GM19372 (cell line): ENCODE results near the gene OVOL2.
"Not testable (repeated sequence)": the region's sequence is repeated elsewhere in the genome, so short reads cannot be mapped to it uniquely, and the experiment has no call there.

Source experiments
- ATAC-seq: cut with Tn5 transposase; IDR thresholded peaks from one replicate; pipeline ENCODE4 v1.9.1; 2021; ENCODE audit warnings: mild to moderate bottlenecking, low read depth, moderate library complexity; ENCODE audit not compliant: unreplicated experiment

The OVOL2 gene

DNA sequence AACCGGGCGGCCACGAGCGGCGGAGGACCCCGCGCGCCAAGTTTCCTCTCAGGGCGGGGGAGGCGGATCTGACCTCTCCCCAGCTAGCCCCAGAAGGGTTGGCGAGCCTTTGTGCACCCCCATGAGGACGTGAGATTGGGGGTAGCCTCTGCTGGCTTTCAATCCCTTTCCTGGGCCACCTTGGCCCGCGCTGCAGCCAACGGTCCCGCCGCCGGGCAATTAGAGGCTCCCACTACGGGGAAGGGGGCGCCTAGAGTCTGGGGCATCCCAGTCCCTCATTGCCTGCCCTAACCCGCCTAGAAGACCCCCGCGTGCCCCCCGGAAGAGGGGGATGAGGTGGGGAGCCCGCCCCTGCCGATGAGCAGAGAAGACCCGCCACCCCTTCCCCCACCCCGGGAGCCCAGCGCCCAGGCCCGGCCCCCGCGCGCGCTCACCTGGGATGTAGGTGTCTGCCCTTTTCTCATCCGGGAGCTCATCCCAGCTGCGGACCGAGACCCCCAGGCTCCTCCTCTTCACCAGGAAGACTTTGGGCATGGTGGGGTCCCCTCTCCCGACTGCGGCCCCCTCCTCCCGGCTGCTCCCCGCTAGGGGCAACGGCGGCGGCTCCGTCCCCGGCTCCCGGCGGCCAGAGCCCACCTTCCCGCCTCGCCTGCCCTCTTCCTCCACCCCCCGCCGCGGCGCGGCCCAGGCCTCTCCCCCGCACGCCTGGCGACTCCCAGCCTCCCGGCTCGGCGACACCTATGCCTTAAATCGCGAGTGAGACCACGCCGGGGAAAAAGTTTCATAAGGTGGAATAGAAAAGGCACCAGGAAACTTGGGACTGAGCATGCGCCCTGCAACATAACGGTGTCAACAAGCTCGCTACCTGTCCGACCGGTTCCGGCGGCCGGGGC lies at the start of gene OVOL2:
OVOL2 (minus strand) TSS at position 816 of the 893 bp plus-strand sequence; CDS start at position 534, 282 bp downstream.
- no peak for ATAC-seq

DNA sequence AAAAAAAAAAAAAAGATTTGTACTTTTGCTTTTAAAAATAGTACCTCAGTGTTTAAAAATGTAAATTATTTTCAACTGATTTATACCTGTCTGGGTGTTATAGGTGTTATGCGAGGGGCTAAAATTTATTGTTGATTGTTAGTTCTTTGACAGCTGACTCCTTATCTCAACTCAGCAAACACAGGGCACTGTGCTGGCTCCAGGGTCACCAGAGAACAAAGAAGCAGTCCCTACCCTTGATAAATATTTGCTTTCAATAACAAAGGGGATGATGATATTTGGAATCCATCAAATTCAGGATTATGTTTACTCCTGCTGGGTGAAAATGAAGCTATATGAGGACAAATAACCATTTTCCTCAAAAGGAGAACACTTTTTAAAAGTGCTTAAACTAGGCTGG lies 45.8 kb upstream of the OVOL2 start:
- no peak for ATAC-seq

DNA sequence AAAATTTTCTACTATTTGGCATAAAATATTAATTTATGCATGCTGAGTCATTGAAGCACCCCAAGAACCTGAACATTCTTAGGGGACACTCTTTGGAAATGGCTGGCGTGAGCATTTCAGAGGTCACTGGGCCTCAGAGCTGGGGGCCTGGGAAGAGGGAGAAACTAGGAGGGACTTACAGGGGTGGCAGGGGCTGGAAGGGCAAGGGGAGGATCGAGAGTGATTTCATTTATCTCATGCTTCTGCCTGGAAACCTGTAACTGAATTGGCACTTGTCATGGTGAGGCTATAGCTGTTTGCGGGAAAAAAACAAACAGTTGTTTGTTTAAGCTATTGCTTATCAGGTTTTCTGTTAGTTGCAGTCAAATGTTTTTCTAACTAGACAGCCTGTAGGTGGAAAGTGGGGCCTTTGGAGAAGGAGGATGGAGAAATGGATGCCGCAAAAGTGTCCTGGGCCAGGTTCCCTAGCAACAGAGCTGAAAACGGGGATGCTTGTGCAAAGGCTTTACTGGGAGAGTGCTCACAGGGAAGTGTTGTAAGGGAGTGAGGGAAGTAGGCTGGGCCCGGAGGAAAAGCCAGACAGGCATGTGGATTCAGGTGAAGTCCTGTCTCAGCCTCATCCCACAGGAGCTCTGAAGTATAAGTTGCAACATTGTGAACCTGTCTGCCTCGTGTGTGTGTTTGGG lies 43.6 kb upstream of the OVOL2 start:
- no peak for ATAC-seq

DNA sequence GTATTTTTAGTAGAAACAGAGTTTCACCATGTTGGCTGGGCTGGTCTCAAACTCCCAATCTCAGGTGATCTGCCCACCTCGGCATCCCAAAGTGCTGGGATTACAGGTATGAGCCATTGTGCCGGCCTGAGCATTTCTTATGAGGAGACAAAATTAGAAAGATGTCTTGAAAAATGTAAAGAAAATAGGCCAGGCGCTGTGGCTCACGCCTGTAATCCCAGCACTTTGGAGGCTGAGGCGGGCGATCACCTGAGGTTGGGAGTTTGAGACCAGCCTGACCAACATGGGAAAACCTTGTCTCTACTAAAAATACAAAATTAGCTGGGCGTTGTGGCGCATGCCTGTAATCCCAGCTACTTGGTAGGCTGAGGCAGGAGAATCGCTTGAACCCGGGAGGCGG lies 42.9 kb upstream of the OVOL2 start:
- not testable (repeated sequence) for ATAC-seq

DNA sequence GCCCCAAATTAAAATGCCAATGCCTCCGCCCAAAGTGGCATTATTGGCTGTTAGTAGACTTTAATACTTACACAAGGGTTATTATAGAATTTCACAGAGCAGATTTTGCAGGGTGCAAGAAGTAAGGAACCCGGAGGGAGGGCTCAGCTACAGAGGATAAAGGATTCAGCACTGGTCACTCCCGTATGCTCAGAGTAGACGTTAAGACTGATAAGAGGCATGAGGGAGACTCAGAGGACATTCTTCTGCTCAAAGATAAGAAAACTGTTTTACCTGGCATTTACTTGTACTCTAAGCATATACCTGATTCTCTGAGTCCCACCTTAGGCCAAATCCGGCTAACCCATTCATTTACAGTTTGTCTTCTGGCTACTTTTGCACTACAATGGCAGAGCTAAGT lies 36.5 kb upstream of the OVOL2 start:
- no peak for ATAC-seq

DNA sequence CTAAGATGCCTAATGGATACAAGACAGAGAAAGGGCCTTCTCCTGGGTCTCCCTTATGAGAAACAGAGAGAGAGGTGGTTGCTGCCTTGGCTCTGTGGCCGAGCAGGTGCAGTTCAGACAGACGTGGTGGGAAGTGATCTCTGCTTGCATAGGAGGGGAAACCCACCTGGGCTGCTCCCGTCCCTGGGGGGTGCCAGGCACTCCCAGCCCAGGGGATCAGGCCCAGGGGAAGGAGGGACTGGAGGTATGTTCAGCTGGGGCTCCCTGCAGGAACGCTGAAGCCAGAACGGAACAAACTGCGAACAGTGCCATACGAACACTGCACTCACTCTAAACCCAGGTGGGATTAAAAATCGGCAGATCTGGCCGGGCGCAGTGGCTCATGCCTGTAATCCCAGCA lies 35.7 kb upstream of the OVOL2 start:
- ATAC-seq: no peak

DNA sequence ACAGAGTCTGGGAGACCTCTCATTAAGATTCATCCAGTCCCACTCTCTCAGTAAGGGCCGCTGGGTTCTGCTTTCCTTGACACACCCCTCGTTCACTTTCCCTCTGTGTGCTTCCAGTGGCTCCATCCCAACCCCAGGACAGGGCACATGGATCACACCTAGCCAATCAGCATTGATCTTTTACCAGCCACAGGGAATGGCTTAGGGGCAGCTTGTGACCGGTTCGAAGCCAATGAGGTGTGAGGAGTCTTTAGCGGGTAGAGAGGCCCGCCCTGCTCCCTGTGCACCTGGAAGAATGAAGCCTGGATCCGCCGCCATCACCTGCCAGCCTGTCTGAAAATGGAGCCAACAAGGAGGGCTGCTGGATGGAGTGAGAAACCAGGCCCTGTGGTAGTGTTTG lies 35.2 kb upstream of the OVOL2 start:
- ATAC-seq: no peak

DNA sequence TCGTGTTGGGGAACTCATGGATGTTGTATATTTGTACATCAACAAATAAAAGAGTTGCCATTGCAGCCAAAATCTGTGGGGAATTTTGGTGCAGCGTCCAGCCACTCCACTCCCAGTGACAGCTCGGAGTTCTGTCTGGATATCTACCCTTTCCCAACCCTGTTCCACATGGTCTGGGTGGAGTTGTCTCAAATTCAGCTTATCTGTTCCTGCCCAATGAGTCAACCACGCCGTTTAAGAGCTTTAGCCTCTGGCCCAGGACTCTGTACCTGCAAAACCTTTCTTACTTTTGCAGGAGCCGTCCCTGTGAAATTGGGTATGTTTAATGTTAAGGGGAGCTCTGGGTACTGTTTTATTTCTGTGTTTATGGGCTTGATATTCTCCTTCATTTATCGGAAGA lies 33.9 kb upstream of the OVOL2 start:
- ATAC-seq: no peak

DNA sequence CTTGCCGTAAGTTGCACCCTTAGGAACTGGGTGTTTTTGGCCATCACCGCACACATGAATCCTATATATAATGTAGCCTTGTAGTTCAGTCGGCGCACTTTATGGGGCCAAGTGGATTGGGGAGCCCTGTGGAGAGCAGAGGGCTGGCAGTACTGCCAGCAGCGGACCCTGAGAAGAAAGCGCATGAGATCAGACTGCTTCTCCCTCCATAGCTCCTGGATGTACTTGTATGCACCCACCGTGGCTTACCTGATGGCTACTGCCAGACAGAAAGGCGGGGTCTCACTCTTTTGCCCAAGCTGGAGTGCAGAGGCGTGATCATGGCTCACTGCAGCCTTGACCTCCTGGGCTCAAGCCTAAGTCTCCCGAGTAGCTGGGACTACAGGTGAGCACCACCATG lies 32.8 kb upstream of the OVOL2 start:
- ATAC-seq: no peak

DNA sequence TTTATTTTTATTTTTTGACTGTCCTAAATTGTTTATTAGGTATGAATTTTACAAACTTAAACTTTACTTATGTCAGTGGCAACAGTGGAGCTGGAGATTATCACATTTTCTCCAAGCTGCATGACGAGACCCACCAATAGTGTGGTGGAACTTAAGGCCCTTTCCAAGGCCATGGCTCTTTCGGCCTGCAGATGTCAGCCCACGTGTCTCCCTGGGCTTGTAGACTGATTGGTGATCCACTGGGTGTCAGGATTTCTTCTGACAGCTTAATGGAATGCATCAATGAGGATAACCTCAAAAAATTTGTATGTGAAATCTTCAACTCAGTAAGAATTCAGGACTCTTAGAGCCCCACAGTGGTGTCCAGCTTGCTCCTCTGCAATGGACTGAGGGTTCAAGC lies 32.3 kb upstream of the OVOL2 start:
- no peak for ATAC-seq

DNA sequence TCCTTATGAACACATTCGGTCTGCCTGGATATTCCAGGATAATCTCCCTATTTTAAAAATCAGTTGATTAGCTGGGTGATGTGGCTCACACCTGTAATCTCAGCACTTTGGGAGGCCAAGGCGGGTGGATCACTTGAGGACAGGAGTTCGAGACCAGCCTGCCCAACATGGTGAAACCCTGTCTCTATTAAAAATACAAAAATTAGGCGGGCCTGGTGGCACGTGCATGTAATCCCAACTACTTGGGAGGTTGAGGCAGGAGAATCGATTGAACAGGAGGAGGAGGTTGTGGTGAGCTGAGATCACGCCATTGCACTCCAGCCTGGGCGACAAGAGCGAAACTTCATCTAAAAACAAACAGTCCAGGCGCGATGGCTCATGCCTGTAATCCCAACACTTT lies 31.1 kb upstream of the OVOL2 start:
- not testable (repeated sequence) for ATAC-seq

DNA sequence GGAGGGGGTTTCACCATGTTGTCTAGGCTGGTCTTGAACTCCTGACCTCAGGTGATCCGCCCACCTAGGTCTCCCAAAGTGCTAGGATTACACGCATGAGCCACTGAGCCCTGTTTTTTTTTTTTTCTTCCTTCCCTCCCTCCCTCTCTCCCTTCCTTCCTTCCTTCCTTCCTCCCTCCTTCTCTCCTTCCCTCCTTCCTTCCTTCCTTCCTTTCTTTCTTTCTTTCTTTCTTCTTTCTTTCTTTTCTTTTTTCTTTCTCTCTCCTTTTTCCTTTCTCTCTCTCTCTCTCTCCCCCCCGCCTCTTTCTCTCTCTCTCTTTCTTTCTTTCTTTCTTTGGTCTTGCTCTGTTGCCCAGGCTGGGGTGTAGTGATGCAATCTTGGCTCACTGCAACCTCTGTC lies 30.6 kb upstream of the OVOL2 start:
- ATAC-seq: not testable (repeated sequence)

DNA sequence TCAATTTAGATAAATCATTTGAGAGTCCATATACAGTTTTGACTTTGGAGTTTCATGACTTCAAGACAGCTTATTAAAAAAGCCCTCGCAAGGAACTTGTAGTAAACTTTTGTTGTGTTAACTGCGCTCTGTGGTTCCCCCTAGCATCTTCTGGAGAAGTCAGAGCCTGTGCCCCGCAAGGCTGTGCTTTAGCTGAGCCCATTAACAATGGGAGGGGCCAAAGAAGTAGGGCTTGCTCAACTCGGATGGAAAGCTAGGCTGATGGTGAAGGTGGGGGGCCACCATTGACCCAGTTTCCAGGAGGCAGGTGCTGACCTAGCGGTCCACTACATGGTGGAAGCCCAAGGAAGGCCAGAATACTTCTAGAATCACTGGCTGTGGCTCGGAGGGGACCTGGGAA lies 29.3 kb upstream of the OVOL2 start:
- ATAC-seq: no peak

DNA sequence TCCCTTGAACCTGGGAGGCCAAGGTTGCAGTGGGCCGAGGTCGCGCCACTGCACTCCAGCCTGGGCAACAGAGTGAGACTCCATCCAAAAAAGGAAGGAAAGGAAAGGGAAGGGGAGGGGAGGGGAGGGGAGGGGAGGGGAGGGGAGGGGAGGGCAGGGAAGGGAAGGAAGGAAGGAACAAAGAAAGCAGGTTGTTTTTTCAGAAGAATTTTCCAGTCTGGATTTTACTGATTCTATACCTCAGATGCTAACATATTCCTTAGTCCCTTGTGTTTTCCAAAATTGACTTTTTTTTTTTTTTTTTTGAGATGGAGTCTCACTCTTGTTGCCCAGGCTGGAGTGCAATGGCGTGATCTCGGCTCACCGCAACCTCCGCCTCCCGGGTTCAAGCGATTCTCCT lies 23.1 kb upstream of the OVOL2 start:
- not testable (repeated sequence) for ATAC-seq

DNA sequence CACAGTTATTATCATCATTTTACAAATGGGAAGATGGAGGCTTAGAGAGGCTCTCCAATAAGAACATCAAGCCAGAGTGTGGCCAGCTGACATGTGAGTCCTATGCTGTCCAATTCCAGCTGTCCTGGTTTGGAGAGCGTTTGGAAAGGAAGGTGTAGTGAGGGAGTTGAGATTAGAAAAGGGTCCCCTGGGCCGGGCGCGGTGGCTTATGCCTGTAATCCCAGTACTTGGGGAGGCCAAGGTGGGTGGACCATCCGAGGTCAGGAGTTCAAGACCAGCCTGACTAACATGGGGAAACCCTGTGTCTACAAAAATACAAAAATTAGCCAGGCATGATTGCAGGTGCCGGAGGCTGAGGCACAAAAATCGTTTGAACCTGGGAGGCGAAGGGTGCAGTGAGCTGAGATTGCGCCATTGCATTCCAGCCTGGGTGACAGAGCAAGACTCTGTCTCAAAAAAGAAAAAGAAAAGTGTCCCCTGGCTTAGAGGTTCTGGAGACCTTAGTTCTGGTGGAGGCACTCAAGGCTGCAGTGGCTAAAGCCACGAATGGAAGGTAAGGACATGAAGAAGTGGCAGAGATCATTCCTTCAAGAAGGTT lies 22.1 kb upstream of the OVOL2 start:
- ATAC-seq: no peak

DNA sequence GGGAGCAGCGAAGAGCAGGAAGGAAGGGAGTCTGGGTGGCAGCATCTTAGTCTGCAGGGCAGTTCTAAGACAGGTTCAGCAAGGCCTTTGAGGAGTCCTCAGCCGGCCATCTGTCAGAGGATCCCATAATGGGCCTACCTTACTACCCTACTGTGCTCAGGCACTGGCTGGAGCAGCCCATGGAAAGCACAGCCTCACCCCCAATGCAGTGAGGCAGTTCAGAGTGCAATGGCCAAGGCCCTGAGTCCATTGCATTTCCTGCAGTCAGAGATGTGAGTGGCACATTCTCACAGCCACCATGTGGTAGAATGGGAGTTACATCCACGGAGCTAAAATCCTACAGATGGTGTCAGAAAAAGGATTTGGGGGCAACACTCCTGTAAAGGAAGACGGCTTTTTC lies 19.4 kb upstream of the OVOL2 start:
- ATAC-seq: no peak

DNA sequence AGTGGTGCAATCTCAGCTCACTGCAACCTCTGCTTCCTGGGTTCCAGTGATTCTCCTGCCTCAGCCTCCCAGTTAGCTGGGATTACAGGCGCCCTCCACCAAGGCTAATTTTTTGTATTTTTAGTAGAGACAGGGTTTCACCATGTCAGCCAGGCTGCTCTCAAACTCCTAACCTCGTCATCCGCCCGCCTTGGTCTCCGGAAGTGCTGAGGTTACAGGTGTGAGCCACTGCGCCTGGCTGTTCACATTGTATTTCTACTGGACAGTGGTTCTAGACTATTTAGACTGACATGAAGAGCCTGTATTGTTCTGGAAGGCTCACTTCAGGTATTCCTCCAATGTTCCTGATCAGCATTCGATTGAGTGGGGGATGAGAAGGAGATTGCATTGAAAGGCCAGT lies 14.8 kb upstream of the OVOL2 start:
- no peak for ATAC-seq

DNA sequence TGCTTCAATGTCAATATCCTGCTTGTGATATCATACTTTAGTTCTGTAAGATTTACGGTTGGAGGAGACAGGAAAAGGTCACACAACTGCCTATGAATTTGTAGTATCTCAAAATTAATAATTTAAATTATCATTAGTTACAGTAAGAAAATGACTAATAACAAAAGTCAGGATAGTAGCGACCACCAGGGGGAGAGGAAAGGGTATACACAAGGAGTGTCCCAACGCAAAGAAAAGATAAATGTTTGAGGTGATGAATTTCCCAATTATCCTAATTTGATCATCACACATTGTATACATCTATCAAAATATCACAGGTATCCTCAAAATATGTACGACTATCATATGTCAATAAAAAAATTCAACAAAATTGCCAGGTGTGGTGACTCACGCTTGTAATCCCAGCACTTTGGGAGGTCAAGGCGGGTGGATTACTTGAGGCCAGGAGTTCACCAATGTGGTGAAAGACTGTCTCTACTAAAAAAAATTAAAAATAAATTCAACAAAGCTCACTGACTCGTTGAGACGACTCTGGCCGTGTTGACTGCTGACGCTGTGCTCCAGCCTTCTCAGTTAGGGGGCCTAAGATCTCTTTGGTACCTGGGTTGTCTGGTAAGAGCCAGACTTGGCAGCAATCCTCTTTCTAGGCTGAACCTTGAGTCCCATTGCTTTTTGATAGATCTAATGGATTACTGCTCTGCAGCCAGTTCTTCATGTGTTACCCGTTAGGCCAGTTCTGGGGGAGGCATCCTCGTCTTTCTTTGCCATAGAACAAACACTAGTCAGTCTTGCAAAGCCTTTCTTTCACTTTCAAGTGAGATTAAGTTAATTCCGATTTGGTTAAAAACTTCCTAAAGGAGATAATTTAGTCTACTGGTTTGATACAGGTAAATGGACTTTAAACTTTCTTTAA lies 9.0 kb upstream of the OVOL2 start:
- ATAC-seq: no peak

DNA sequence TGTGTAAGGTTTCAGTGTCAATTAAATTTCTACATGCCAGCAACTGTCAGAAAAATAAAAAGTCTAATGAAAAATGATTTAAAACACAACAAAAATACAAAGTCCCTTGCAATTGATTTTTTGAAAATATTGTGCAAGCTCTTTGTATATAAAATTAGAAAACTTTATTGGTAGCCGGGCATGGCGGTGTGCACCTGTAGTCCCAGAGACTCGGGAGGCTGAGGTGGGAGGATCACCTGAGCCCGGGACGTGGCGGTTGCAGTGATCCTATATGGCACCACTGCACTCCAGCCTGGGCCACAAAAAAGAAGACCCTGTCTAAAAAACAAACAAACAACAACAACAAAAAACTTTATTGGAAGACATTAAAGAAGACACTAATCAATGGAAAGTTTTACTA lies 6.0 kb upstream of the OVOL2 start:
- ATAC-seq: no peak

DNA sequence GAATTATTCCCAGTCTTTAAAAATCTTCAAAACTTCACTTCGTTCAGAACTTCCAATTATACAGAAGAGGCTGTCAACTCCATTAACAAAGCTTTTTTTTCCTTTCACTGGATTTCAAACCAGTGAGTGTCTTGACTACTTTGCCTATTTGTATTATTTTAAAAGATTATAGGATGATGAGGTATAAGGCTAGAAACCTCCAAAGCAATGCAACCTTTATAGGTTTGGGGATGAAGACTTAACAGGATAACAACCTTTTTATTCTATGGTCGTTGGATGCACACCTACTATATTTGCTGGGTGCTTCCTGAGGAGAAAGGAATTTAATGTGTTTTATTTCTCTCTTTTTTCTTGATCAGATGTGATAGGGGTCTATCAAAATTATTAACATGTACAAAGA lies 1.9 kb upstream of the OVOL2 start:
- ATAC-seq: no peak
